Lower leg skin (tissue), 4 donors: ENCODE measurements around the gene OSR1. TPM values are rescaled to one million over a fixed set of nuclear protein-coding genes. Genes with fewer than 3 reads are reported as not detected.
"Not testable (repeated sequence)": the region's sequence is repeated elsewhere in the genome, so short reads cannot be mapped to it uniquely, and the experiment has no call there.

Experiments used
- DNase-seq, 2 donors: peaks; one replicate each; pipeline ENCODE4 v3.0.0-alpha.2; 2019; ENCODE audit warnings: low spot score in 2 of 2
- H3K4me3 ChIP-seq: fragments of 200-600 bp; sonication (generic); 2 replicates; pipeline ENCODE4 v1.5.1; 2017; ENCODE audit warnings: mild to moderate bottlenecking, low read depth; ENCODE audit not compliant: poor library complexity, severe bottlenecking
- POLR2A ChIP-seq, 2 donors: fragments of 450-650 bp; IDR thresholded peaks; one replicate each; pipeline ENCODE4 v1.6.1; 2016 to 2017; ENCODE audit warnings: antibody characterized with exemption in 2 of 2, mild to moderate bottlenecking in 1 of 2, moderate library complexity in 1 of 2
- WGBS, 2 donors: methylation state at CpG; one replicate each; pipeline ENCODE4 v1.1.5; 2018; 5-methylcytosine and 5-hydroxymethylcytosine counted together
- intact Hi-C: fragments of 100-400 bp; cut with DNase I; formaldehyde crosslinking; loops from one replicate; pipeline ENCODE4 v1.15.0; 2023; ENCODE audit warnings: low total_unique reads
- total RNA-seq, 4 donors: library from RNA; depleted of rRNA; stranded (reverse); fragments of >200 nt; gene quantifications; one replicate each; pipeline ENCODE4 v1.1.0, GENCODE V29; 2016
- TF ChIP-seq, protein P1 (sequence below), 3 donors: fragments of 450-650 bp; IDR thresholded peaks; one replicate each; pipeline ENCODE4 v1.5.1; 2016; ENCODE audit warnings: antibody characterized with exemption in 3 of 3, mild to moderate bottlenecking in 3 of 3, moderate library complexity in 2 of 3

The OSR1 gene
- total RNA-seq = 10 to 100 TPM in 3 of 4 donors, 1 to 10 TPM in 1; 1.1 to 16.2 (median 12.7) TPM

DNA sequence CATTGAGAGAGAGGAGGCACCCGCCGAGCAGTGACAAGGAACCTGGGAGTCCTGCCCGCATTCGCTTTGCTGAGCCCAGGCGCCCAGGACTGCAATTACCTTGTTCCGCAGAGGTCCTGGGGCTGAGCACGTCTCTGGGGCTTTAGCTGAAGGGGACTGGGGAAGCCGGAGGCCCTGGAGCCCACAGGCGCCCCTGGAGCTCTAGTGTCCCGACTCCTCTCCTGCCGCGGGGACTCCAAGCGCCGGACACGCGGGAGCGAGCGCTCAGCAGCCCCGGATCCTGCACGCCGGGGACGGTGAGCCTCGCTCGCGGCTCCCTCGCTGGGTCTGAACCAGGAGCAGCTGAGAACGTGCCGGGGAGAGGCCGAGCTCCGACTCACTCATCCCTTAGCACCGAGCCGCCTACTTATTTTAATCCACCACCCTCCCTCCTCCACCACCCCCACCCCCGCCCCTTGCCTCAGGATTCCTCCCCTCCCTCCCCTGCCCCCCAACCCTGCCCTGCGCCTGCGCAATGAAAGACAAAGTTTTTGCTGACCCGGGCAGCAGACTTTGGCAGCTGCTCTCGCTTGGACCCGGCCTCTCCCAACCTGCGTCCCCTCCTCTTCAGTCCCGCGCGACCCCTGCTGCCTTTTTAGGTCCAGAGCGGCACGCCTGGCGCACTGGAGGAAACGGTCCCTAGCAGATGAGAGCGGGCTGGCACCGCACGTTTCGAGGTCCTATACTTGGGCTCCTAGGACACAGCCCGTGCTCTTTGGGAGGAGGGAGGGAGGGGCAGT, at the start of gene OSR1:
Gene OSR1 (minus strand): TSS at position 382 of the 779 bp plus-strand sequence. CDS start 4,818 bp downstream, outside the sequence.
- H3K4me3 ChIP-seq = peak within 1 kb of the TSS; percentile 30
- peak in 1 of 2 donors; percentile 24 for TF ChIP-seq POLR2A (IDR thresholded peaks at IDR 0.05)
- TF ChIP-seq, protein P1, sequence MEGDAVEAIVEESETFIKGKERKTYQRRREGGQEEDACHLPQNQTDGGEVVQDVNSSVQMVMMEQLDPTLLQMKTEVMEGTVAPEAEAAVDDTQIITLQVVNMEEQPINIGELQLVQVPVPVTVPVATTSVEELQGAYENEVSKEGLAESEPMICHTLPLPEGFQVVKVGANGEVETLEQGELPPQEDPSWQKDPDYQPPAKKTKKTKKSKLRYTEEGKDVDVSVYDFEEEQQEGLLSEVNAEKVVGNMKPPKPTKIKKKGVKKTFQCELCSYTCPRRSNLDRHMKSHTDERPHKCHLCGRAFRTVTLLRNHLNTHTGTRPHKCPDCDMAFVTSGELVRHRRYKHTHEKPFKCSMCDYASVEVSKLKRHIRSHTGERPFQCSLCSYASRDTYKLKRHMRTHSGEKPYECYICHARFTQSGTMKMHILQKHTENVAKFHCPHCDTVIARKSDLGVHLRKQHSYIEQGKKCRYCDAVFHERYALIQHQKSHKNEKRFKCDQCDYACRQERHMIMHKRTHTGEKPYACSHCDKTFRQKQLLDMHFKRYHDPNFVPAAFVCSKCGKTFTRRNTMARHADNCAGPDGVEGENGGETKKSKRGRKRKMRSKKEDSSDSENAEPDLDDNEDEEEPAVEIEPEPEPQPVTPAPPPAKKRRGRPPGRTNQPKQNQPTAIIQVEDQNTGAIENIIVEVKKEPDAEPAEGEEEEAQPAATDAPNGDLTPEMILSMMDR (IDR thresholded peaks at IDR 0.05) = no peak
- intact Hi-C loops = no loop called here
- 2 to 3% methylated on average over 48 to 51 of the region's 51 CpGs for WGBS, 2 donors
- DNase-seq = peak in 1 of 2 donors; percentile 96

GRCh38 chr2:19403785-19404184, 45.4 kb upstream of the OSR1 start:
- intact Hi-C loops = no loop called here
- TF ChIP-seq, protein P1 (IDR thresholded peaks at IDR 0.05) = no peak
- no peak for TF ChIP-seq POLR2A (IDR thresholded peaks at IDR 0.05)
- WGBS, 2 donors = 49 to 67% methylated on average over 4 of the region's 4 CpGs
- H3K4me3 ChIP-seq = no peak overlapping the region
- no peak for DNase-seq

GRCh38 chr2:19392191-19392590, 33.8 kb upstream of the OSR1 start:
- DNase-seq = no peak
- no peak overlapping the region for H3K4me3 ChIP-seq
- intact Hi-C loops = no loop called here
- WGBS, 2 donors = 76 to 80% methylated on average over 4 of the region's 4 CpGs
- TF ChIP-seq POLR2A (IDR thresholded peaks at IDR 0.05) = no peak
- TF ChIP-seq, protein P1 (IDR thresholded peaks at IDR 0.05) = no peak

DNA sequence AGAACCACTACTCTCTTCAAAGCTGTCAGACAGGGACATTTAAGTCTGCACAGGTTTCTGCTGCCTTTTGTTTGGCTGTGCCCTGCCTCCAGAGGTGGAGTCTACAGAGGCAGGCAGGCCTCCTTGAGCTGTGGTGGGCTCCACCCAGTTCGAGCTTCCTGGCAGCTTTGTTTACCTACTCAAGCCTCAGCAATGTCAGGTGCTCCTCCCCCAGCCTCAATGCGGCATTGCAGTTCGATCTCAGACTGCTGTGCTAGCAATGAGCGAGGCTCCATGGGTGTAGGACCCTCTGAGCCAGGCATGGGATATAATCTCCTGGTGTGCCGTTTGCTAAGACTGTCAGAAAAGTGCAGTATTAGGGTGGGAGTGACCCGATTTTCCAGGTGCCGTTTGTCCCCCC, 31.0 kb upstream of the OSR1 start:
- DNase-seq, intact Hi-C loops, H3K4me3 ChIP-seq: not testable (repeated sequence)
- WGBS, 2 donors = 84 to 92% methylated on average over 7 of the region's 7 CpGs

GRCh38 chr2:19380532-19380931, 22.1 kb upstream of the OSR1 start:
- TF ChIP-seq POLR2A (IDR thresholded peaks at IDR 0.05) = no peak
- TF ChIP-seq, protein P1 (IDR thresholded peaks at IDR 0.05) = no peak

GRCh38 chr2:19378939-19379338, 20.5 kb upstream of the OSR1 start:
- intact Hi-C loops = no loop called here
- TF ChIP-seq, protein P1 (IDR thresholded peaks at IDR 0.05) = no peak
- TF ChIP-seq POLR2A (IDR thresholded peaks at IDR 0.05) = no peak
- no peak overlapping the region for H3K4me3 ChIP-seq
- WGBS, 2 donors = 46 to 52% methylated on average over 2 of the region's 2 CpGs
- DNase-seq = no peak

More at GRCh38 chr2:19380532-19380931, 22.1 kb upstream of the OSR1 start:
- intact Hi-C loops = no loop called here
- no peak overlapping the region for H3K4me3 ChIP-seq
- peak in 1 of 2 donors; percentile 63 for DNase-seq
